ENCODE measurements around the gene TUT7. TPM values are rescaled to one million over a fixed set of nuclear protein-coding genes. Genes with fewer than 3 reads are reported as not detected.
"Not testable (repeated sequence)": the region's sequence is repeated elsewhere in the genome, so short reads cannot be mapped to it uniquely, and the experiment has no call there.

TUT7 gene
- total RNA-seq, 1 donor from 2014 or later: 39.2 TPM

GRCh38 chr9:86312959-86313358 lies 41.3 kb downstream of the TUT7 start:
- intact Hi-C loops (cut with micrococcal nuclease): not testable (repeated sequence)

- intact Hi-C loops (cut with micrococcal nuclease): no loop called here
Observed at GRCh38 chr9:86308687-86309086, 45.5 kb downstream of the TUT7 start.

GRCh38 chr9:86304236-86304730 lies 49.9 kb downstream of the TUT7 start:
- intact Hi-C loops (cut with micrococcal nuclease): loop anchor here (5.0 kb wide), 1 partner anchor 48 kb away; the partner anchor contains the start of gene TUT7

GRCh38 chr9:86303316-86303975 lies 50.8 kb downstream of the TUT7 start:
- intact Hi-C loops (cut with micrococcal nuclease): loop anchor here (1.0 to 5.0 kb wide), 2 partner anchors 21 to 49 kb away; partner anchors contain the start of genes ISCA1 and TUT7

GRCh38 chr9:86301686-86302085 lies 52.5 kb downstream of the TUT7 start:
- intact Hi-C loops (cut with micrococcal nuclease): loop anchor here (5.0 kb wide), 1 partner anchor 51 kb away; the partner anchor contains the start of gene TUT7

- intact Hi-C loops (cut with micrococcal nuclease): loop anchor here (5.0 kb wide), 1 partner anchor 52 kb away; the partner anchor contains the start of gene TUT7
Observed at GRCh38 chr9:86300701-86301100, 53.5 kb downstream of the TUT7 start.

- intact Hi-C loops (cut with micrococcal nuclease): no loop called here
Observed at GRCh38 chr9:86298873-86299272, 55.3 kb downstream of the TUT7 start.

GRCh38 chr9:86290341-86290740 lies 63.9 kb downstream of the TUT7 start:
- intact Hi-C loops (cut with micrococcal nuclease): not testable (repeated sequence)

GRCh38 chr9:86288499-86289198 lies 65.6 kb downstream of the TUT7 start:
- intact Hi-C loops (cut with micrococcal nuclease): loop anchor here (10.0 kb wide), 1 partner anchor 1686 kb away; the partner anchor contains the start of gene CDK20

- intact Hi-C loops (cut with micrococcal nuclease): loop anchor here (10.0 kb wide), 1 partner anchor 1688 kb away; the partner anchor contains the start of gene CDK20
Observed at GRCh38 chr9:86287013-86287412, 67.2 kb downstream of the TUT7 start.

- intact Hi-C loops (cut with micrococcal nuclease): loop anchor here (10.0 kb wide), 1 partner anchor 1689 kb away; the partner anchor contains the start of gene CDK20
Observed at GRCh38 chr9:86286278-86286677, 67.9 kb downstream of the TUT7 start.

- intact Hi-C loops (cut with micrococcal nuclease): loop anchor here (10.0 kb wide), 1 partner anchor 1690 kb away; the partner anchor contains the start of gene CDK20
Observed at GRCh38 chr9:86285261-86285660, 68.9 kb downstream of the TUT7 start.

GRCh38 chr9:86282979-86283535 lies 71.2 kb downstream of the TUT7 start:
- intact Hi-C loops (cut with micrococcal nuclease): loop anchor here (1.0 to 10.0 kb wide), 6 partner anchors 20 to 1692 kb away; partner anchors contain the start of genes CDK20, NAA35 and TUT7

GRCh38 chr9:86282077-86282978 lies 71.9 kb downstream of the TUT7 start, which contains the start of gene ISCA1:
Gene ISCA1, minus strand, starts transcription at chr9:86282538. Its CDS starts 80 bp downstream, at chr9:86282458.
- intact Hi-C loops (cut with micrococcal nuclease): loop anchor here (1.0 to 10.0 kb wide), 5 partner anchors 21 to 1692 kb away; partner anchors contain the start of genes CDK20, NAA35 and TUT7

GRCh38 chr9:86281593-86282076 lies 72.6 kb downstream of the TUT7 start:
- intact Hi-C loops (cut with micrococcal nuclease): loop anchor here (1.0 to 10.0 kb wide), 5 partner anchors 22 to 1693 kb away; partner anchors contain the start of genes CDK20, NAA35 and TUT7

- intact Hi-C loops (cut with micrococcal nuclease): loop anchor here (10.0 kb wide), 1 partner anchor 1694 kb away; the partner anchor contains the start of gene CDK20
Observed at GRCh38 chr9:86280580-86280979, 73.6 kb downstream of the TUT7 start.

GRCh38 chr9:86279839-86280238 lies 74.4 kb downstream of the TUT7 start:
- intact Hi-C loops (cut with micrococcal nuclease): loop anchor here (10.0 kb wide), 1 partner anchor 1695 kb away; the partner anchor contains the start of gene CDK20

- intact Hi-C loops (cut with micrococcal nuclease): no loop called here
Observed at GRCh38 chr9:86277072-86277471, 77.1 kb downstream of the TUT7 start.

GRCh38 chr9:86275962-86276361 lies 78.2 kb downstream of the TUT7 start:
- intact Hi-C loops (cut with micrococcal nuclease): no loop called here
